ENCODE data around the gene ZBED2.

DNA sequence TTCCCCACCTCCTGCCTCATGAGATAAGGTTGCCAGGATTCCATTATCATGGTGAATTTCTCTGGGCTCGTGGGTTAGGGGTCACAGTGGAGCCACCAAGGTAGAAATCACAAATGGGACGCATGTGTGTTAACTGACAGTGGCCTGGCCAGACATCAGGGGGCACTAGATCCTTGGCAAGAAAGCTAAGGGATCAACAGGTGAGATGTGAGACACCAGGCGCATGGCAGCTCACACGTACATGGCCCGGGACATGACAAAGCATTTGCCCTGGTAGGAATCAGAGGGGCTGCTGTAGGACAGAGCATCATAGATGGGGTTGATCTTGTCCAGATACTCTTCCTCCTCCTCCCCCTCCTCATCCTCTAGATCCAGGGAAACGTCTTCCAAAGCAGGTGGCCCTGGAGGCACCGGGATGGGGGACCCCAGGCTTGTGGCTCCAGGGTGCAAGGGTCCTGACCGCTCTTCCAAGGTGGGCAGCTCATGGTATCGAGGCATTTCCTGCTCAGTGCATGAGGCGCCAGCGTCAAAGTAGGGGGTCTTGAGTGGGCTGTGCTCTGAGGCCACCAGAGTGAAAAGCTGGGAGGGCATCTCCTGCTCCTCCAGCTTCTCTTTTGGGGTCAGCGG lies 24.6 kb downstream of the ZBED2 start:
- TF ChIP-seq, protein P1, sequence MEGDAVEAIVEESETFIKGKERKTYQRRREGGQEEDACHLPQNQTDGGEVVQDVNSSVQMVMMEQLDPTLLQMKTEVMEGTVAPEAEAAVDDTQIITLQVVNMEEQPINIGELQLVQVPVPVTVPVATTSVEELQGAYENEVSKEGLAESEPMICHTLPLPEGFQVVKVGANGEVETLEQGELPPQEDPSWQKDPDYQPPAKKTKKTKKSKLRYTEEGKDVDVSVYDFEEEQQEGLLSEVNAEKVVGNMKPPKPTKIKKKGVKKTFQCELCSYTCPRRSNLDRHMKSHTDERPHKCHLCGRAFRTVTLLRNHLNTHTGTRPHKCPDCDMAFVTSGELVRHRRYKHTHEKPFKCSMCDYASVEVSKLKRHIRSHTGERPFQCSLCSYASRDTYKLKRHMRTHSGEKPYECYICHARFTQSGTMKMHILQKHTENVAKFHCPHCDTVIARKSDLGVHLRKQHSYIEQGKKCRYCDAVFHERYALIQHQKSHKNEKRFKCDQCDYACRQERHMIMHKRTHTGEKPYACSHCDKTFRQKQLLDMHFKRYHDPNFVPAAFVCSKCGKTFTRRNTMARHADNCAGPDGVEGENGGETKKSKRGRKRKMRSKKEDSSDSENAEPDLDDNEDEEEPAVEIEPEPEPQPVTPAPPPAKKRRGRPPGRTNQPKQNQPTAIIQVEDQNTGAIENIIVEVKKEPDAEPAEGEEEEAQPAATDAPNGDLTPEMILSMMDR (IDR thresholded peaks at IDR 0.05): no peak
- TF ChIP-seq POLR2A (IDR thresholded peaks at IDR 0.05): no peak
